GM12864 (cell line): ENCODE results near the gene EPHB4.

Experiments
- DNase-seq: peaks from one replicate; pipeline ENCODE4 v3.0.0-alpha.2; 2011; ENCODE audit warnings: low read depth
- H3K4me3 ChIP-seq: 2 replicates; pipeline ENCODE4 v1.5.1; 2011; ENCODE audit warnings: mild to moderate bottlenecking, low read depth, low read length, control low read depth
- TF ChIP-seq, protein P1 (sequence below): IDR thresholded peaks from 2 replicates; pipeline ENCODE4 v1.5.1; 2011; ENCODE audit warnings: low read depth, mild to moderate bottlenecking, moderate library complexity, low read length, control low read depth, inconsistent platforms; ENCODE audit errors: missing control alignments

Gene EPHB4

DNA sequence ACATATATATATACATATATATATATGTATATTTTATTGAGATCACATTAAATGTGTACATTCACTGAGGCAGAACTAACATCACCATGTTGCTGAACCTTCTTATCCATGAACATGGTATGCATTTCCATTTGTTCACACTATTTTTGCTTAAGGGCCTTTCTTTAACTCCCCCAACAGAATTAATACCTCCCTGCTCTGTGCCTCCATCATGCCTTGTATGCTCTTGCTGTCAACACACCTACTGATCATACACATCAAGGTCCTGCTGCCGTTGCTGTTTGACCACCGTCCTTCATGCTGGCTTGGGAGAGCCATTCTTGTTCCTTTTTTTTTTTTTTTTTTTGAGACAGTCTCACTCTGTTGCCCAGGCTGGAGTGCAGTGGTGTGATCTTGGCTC lies 43.5 kb downstream of the EPHB4 start:
- H3K4me3 ChIP-seq = no peak overlapping the region
- TF ChIP-seq, protein P1, sequence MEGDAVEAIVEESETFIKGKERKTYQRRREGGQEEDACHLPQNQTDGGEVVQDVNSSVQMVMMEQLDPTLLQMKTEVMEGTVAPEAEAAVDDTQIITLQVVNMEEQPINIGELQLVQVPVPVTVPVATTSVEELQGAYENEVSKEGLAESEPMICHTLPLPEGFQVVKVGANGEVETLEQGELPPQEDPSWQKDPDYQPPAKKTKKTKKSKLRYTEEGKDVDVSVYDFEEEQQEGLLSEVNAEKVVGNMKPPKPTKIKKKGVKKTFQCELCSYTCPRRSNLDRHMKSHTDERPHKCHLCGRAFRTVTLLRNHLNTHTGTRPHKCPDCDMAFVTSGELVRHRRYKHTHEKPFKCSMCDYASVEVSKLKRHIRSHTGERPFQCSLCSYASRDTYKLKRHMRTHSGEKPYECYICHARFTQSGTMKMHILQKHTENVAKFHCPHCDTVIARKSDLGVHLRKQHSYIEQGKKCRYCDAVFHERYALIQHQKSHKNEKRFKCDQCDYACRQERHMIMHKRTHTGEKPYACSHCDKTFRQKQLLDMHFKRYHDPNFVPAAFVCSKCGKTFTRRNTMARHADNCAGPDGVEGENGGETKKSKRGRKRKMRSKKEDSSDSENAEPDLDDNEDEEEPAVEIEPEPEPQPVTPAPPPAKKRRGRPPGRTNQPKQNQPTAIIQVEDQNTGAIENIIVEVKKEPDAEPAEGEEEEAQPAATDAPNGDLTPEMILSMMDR = no peak
- no peak for DNase-seq

DNA sequence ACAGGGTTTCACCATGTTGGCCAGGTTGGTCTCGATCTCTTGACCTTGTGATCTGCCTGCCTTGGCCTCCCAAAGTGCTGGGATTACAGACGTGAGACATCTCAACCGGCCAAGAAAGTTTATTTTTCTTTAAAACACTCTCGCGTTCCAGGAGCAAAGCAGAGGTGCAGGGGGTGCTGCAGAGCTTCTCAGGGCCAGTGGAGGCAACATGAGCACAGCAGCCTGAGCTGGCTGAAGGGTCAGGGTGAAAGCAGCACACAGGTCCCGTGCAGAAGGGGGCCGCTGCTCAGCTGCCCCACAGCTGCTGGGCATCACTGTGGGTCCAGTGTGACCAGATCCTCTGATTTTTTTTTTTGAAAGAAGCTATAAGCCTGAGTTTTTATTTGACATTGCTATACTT lies 46.1 kb downstream of the EPHB4 start:
- DNase-seq = no peak
- TF ChIP-seq, protein P1 = no peak
- H3K4me3 ChIP-seq = no peak overlapping the region

DNA sequence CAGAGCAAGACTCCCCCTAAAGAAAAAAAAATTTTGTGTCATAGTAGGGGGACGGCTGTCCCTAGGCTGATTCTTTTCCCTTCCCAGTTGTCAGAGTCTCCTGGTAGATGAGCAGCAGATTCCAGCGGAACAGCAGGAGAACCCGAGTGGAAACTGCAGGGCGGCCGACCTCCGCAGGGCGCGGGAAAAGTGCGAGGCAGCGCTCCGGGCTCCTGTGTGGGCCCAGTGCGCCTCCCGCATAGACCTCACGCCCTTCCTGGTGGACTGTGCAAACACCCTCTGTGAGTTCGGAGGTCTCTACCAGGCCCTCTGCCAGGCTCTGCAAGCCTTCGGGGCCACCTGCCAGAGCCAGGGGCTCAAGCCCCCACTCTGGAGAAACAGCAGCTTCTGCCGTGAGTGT lies 48.0 kb downstream of the EPHB4 start:
- TF ChIP-seq, protein P1 = no peak
- no peak for DNase-seq
- no peak overlapping the region for H3K4me3 ChIP-seq

DNA sequence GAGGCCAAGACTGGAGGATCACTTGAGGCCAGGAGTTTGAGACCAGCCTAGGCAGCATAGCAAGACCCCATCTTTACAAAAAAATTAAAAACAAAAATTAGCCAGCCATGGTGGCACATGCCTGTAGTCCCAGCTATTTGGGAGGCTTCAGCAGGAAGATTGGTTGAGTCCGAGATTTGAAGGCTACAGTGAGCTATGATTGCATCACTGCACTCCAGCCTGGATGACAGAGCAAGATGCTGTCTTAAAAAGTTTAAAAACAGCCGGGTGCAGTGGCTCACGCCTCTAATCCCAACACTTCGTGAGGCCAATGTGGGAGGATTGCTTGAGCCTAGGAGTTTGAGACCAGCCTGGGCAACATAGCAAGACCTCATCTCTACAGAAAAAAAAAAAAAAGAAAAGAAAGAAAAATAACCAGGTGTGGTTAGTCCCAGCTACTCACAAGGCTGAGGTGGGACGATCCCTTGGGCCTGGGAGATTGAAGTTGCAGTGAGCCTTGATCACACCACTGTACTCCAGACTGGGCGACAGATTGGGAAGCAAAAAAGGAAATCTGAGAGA lies 49.2 kb downstream of the EPHB4 start:
- TF ChIP-seq, protein P1 = no peak
- H3K4me3 ChIP-seq = no peak overlapping the region
- no peak for DNase-seq

DNA sequence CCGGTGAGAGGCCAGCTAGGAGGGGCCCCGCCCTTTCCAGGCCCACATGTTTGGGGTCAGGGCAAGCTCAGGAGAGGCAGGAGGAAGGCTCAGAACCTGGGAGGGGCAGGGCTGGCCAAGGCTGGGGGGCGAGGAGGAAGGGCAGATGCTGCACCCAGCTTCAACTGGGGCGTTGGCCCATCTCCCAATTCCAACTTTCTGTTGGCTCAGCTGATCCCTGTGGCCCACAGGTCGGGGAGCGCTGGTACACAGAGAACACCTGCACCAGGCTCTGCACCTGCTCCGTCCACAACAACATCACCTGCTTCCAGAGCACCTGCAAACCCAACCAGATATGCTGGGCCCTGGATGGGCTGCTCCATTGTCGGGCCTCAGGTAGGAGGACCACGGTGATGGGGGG lies 53.8 kb downstream of the EPHB4 start:
- TF ChIP-seq, protein P1 = no peak
- no peak overlapping the region for H3K4me3 ChIP-seq
- no peak for DNase-seq

GRCh38 chr7:100768784-100769183 lies 58.5 kb downstream of the EPHB4 start:
- no peak for DNase-seq
- TF ChIP-seq, protein P1 = no peak
- H3K4me3 ChIP-seq = no peak overlapping the region

- TF ChIP-seq, protein P1 = no peak
- no peak overlapping the region for H3K4me3 ChIP-seq
- no peak for DNase-seq
Observed at GRCh38 chr7:100765250-100765649, 62.1 kb downstream of the EPHB4 start.
